ENCODE data around the gene HOXA5.

HOXA5 gene

GRCh38 chr7:27097686-27098577, 45.5 kb downstream of the HOXA5 start:
- in situ Hi-C loops (cut with MboI; ENCODE audit: low sequenced_read_pairs): no loop called here

GRCh38 chr7:27096768-27097514, 46.5 kb downstream of the HOXA5 start:
- in situ Hi-C loops (cut with MboI; ENCODE audit: low sequenced_read_pairs): no loop called here

- in situ Hi-C loops (cut with MboI; ENCODE audit: low sequenced_read_pairs): no loop called here
These were observed 47.3 kb downstream of the HOXA5 start, which contains the start of gene HOXA1 for GRCh38 chr7:27095897-27096767. Gene HOXA1, minus strand, starts transcription at chr7:27096000. Its CDS starts 88 bp downstream, at chr7:27095912.

- in situ Hi-C loops (cut with MboI; ENCODE audit: low sequenced_read_pairs): no loop called here
These were observed 48.2 kb downstream of the HOXA5 start for GRCh38 chr7:27095050-27095896.

GRCh38 chr7:27094304-27095049, 49.0 kb downstream of the HOXA5 start:
- in situ Hi-C loops (cut with MboI; ENCODE audit: low sequenced_read_pairs): no loop called here

GRCh38 chr7:27093184-27093895, 50.1 kb downstream of the HOXA5 start:
- in situ Hi-C loops (cut with MboI; ENCODE audit: low sequenced_read_pairs): no loop called here

- in situ Hi-C loops (cut with MboI; ENCODE audit: low sequenced_read_pairs): no loop called here
These were observed 50.7 kb downstream of the HOXA5 start for GRCh38 chr7:27092819-27093110.

- in situ Hi-C loops (cut with MboI; ENCODE audit: low sequenced_read_pairs): no loop called here
These were observed 51.3 kb downstream of the HOXA5 start for GRCh38 chr7:27091941-27092818.

- in situ Hi-C loops (cut with MboI; ENCODE audit: low sequenced_read_pairs): no loop called here
These were observed 52.4 kb downstream of the HOXA5 start for GRCh38 chr7:27091105-27091504.
